ENCODE measurements around the gene GUCY1B1.

DNA sequence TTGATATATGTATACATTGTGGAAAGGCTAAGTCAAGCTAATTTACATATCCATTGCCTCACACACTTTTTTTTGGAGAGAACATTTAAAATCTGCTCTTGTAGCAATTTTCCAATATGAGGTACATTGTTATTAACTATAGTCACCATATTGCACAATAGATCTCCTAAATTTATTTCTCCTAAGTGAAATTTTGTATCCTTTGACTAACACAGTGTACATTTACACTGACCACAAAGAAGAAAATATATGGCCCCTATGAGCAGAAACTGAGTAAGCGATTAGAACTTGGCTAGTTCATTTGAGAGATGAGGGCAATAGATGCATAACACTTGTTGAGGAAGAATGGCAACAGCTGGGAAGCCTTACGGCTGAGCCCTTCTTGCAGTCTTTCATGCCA lies 20.3 kb upstream of the GUCY1B1 start:
- TF ChIP-seq, protein P1, sequence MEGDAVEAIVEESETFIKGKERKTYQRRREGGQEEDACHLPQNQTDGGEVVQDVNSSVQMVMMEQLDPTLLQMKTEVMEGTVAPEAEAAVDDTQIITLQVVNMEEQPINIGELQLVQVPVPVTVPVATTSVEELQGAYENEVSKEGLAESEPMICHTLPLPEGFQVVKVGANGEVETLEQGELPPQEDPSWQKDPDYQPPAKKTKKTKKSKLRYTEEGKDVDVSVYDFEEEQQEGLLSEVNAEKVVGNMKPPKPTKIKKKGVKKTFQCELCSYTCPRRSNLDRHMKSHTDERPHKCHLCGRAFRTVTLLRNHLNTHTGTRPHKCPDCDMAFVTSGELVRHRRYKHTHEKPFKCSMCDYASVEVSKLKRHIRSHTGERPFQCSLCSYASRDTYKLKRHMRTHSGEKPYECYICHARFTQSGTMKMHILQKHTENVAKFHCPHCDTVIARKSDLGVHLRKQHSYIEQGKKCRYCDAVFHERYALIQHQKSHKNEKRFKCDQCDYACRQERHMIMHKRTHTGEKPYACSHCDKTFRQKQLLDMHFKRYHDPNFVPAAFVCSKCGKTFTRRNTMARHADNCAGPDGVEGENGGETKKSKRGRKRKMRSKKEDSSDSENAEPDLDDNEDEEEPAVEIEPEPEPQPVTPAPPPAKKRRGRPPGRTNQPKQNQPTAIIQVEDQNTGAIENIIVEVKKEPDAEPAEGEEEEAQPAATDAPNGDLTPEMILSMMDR (IDR thresholded peaks at IDR 0.05): no peak
- TF ChIP-seq POLR2A (IDR thresholded peaks at IDR 0.05): no peak

Data from testis (tissue), 2 donors.